ENCODE results near the gene PFN3. TPM values are rescaled to one million over a fixed set of nuclear protein-coding genes. Genes with fewer than 3 reads are reported as not detected.
"Not testable (repeated sequence)": the region's sequence is repeated elsewhere in the genome, so short reads cannot be mapped to it uniquely, and the experiment has no call there.

PFN3 gene
- total RNA-seq, 1 donor from 2014 or later: not detected

DNA sequence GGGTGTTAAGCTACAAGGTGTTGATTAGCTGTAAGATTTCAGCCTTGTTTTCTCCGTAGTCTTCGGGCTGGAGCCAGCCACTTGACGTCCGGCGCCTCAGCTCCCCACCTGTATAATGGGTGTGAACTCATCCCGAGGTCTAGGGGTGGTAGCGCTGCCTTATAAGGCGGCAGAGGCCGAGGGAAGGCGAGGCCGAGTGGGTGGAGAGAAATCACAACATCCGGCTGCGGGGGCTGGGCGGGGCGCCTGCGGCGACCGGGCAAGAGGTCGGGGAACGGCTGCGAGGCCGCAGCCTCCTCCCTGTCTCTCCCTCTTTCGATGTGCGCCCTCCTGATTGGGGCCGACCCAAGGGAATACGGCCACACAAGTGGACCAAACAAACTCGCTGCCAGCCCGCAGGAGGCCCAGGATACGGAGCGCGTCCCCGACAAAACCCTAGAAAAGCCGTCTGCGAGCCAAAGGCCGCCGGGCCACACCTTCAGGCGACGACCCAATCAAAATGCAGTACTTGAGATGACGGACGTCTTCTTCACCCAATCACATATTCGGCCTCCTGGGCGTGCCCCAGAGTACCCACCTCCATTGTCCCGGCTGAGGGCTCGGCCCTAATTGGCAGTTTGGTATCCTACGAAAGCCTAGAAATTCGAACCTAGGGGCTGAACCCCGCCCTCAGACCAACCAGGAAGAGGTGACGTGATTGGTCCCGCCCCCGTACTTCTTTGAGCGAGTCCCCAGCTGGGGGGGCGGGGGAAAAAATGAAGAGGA, 25.5 kb upstream of the PFN3 start:
- peak; percentile 100 for DNase-seq (ENCODE audit: low spot score)

DNA sequence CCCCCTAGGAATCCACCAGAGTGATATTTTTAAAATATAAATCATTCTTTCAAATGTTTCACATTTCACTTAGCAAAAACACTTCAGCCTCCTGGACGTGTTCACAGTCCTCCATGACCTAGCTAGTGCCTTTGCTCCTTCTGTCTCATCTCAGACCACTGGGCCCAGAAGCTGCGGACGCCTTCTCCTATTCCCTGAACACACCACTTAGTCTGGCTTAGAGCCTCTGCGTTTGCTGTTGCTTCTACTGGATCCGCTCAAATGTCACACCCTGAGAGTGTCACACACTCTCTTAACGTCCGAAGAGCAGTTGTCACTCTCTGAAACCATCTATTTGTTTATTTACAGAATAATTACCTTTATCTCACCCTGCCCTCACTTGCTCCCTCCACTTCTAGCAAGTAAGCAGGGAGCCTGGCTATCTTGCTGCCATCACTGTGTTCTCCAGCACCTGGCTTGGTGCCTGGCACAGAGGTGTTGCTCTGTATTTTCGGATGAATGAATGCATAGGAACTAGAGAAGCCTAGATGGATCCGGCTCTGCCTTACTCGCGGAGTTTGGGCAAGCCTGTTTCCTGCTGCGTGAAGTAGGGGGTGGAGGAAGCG, 24.8 kb upstream of the PFN3 start:
- no peak for DNase-seq (ENCODE audit: low spot score)

GRCh38 chr5:177423671-177424070, 23.2 kb upstream of the PFN3 start:
- DNase-seq (ENCODE audit: low spot score): no peak

DNA sequence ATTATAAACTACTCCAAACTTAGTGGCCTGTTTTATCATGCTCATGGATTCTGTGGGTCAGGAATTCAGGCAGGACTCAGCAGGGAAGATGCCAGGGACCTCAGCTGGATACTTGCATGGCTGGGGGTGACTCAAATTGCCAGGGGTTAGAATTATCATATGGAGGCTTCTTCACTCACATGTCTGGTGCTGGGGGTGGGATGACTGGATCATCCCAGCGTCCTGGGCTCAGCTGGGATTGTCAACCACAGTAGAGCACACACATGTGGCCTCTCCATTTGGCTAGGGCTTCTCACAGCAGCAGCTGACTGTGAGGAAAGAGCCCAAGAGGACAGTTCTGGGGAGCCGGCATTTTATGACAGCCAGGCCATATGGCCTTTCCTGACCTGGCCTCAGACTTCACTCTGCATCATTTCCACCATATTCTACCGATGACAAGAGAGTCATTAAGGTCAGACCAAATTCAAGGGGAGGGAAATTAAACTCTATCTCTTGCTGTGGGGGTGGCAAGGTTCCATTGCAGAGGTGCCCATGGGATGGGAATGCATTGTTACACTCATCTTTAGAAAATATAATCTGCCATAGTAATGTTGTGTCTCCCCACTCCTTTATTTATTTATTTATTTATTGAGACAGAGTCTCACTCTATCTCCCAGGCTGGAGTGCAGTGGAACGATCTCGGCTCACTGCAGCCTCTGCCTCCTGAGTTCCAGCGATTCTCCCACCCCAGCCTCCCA, 20.8 kb upstream of the PFN3 start:
- DNase-seq (ENCODE audit: low spot score): no peak

DNA sequence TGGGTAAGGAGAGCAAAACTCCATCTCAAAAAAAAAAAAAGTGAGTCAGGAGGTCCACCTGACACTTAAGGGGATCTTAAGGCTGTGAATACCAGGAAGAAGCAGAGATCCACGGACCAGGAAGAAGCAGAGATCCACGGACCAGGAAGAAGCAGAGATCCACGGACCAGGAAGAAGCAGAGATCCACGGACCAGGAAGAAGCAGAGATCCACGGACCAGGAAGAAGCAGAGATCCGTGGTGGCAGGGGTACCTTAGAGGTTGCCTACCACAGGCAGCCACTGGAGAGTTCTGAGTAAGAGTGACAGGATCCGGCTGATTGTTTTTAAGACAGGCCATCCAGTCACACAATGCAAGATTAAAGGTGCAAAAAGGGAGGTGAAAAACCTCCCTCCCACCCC, 20.0 kb upstream of the PFN3 start:
- DNase-seq (ENCODE audit: low spot score): not testable (repeated sequence)

- no peak for DNase-seq (ENCODE audit: low spot score)
These were observed 18.6 kb upstream of the PFN3 start for GRCh38 chr5:177419046-177419445.

DNA sequence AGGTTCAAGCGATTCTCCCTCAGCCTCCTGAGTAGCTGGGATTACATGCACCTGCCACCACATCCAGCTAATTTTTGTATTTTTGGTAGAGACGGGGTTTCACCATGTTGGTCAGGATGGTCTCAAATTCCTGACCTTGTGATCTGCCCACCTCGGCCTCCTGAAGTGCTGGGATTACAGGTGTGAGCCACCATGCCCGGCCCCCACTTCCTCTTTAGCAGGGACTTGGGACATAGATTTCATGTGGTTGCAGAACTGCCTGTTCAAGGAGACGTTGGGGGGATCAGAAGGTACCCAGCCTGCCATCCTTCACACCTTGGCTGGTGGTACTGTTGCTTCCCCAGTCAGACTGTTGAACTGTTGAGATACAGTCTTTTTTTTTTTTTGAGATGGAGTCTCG, 16.6 kb upstream of the PFN3 start:
- DNase-seq (ENCODE audit: low spot score): not testable (repeated sequence)

DNA sequence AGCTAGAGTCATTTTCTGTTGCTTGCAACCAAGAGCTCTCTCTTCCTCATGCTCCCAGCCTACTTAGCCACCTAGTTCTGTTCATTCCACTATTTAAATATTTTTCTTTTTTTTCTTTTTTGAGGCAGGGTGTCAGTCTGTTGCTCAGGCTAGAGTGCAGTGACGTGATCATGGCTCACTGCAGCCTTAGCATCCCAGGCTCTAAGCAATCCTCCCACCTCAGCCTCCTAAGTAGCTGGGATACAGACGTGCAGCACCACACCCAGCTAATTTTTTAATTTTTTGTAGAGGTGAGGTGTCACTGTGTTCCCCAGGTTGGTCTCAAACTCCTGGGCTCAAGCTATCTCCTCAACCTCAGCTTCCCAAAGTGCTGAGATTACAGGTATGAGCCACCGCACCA, 14.0 kb upstream of the PFN3 start:
- DNase-seq (ENCODE audit: low spot score): no peak

- DNase-seq (ENCODE audit: low spot score): no peak
These were observed 12.3 kb upstream of the PFN3 start for GRCh38 chr5:177412603-177413233.

- no peak for DNase-seq (ENCODE audit: low spot score)
These were observed 10.1 kb upstream of the PFN3 start for GRCh38 chr5:177410575-177410974.

GRCh38 chr5:177409043-177409801, 8.8 kb upstream of the PFN3 start, which contains the start of gene F12:
Gene F12 (minus strand): TSS chr5:177409564. CDS start chr5:177409527, 37 bp downstream.
- no peak for DNase-seq (ENCODE audit: low spot score)

DNA sequence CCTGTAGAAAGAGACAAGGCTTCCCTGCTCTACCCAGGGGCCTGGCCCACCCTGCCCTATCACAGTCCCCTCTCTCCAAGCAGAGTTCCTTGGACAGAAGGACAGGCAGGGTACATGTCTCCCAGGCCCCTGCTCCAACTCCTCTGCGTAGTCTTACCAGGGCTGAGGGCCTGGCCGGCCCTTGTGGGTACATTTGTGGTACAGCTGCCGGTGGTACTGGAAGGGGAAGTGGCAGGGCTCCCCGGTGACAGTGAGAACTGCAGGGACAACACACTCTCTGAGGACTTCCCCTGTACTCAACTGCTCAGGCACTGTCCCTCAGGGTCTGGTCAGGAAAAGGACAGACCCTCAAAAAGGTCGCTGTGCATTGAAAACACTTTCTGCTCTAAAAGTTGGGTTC, 5.3 kb upstream of the PFN3 start:
- DNase-seq (ENCODE audit: low spot score): no peak

- DNase-seq (ENCODE audit: low spot score): no peak
These were observed 4.9 kb upstream of the PFN3 start for GRCh38 chr5:177405312-177405711.

DNA sequence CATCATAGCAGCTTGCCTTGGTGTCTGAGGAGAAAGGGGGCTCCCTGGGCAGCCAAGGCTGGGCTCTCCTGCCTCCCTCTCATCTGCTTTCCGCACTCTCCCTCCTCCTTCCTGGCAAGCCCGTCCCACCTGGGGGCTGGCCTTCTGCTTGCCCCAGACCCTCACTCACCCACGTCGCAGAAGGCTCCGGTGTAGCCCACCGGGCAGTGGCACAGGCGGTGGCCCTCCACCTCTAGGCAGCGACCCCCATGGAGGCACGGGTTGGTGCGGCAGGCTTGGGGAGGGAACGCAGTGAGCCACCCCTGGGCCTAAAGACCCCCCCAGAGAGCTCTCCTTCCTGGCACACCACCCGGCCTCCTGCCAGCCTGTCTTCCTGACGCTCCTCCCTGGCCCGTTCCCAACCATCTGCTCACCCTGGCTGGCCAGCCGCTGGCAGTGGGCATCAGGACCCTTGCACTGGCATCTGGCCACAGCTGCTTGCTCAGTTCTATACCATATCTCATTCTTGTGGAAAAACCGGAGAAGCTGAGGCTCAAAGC, 4.2 kb upstream of the PFN3 start:
- DNase-seq (ENCODE audit: low spot score): no peak

GRCh38 chr5:177403792-177404640, 3.6 kb upstream of the PFN3 start:
- DNase-seq (ENCODE audit: low spot score): peak; percentile 73

GRCh38 chr5:177403102-177403791, 2.8 kb upstream of the PFN3 start:
- no peak for DNase-seq (ENCODE audit: low spot score)

DNA sequence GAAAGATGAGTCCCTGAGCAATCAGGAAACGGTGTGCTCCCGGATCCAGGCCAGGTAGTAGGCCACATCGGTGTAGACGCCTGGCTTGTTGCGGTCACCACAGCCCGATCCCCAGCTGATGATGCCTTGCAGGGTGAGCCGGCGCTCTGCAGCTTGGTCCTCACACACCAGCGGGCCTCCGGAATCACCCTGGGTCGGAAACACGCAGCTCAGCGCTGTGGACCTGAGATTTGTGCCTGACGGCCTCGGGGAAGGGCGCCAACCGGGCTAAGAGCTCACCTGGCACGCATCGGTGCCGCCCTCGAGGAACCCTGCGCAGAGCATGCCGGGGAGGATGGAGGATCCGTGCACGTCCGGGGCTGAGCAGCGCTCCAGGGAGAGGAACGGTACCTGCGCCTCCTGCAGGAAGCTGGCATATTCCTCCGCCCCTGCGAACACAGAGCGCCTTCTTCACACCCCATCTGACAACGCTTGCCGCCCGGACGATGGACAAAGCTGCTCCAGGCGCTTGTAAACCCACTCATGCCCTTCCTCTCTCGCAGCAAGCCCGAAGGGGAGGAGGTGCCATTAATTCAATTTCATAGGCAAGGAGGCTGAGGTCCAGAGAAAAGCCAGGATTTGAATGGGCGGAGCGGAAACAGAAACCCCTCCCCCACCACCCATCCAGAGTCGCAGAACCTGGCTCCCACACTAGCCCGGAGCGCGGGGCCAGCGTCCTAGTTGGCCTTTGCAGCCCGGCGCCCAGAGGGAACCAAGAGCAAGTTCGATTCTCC, 2.0 kb upstream of the PFN3 start:
- peak; percentile 46 for DNase-seq (ENCODE audit: low spot score)

GRCh38 chr5:177397875-177398390, 2.5 kb downstream of the PFN3 start:
- no peak for DNase-seq (ENCODE audit: low spot score)

- DNase-seq (ENCODE audit: low spot score): no peak
These were observed 3.7 kb downstream of the PFN3 start for GRCh38 chr5:177396807-177397206.
